Neural crest cell (in vitro differentiated cells): Measurements from ENCODE around the gene ERG. TPM values are rescaled to one million over a fixed set of nuclear protein-coding genes. Genes with fewer than 3 reads are reported as not detected.

Experiments used
- DNase-seq: peaks from one replicate; pipeline ENCODE4 v3.0.0; 2021; ENCODE audit warnings: low read depth, mixed read lengths, low spot score
- H3K27ac Mint-ChIP-seq: one replicate; pipeline ENCODE4 v1.8.0; 2021; ENCODE audit warnings: mild to moderate bottlenecking, mixed read lengths; ENCODE audit not compliant: unreplicated experiment
- H3K27me3 Mint-ChIP-seq: 2 replicates; pipeline ENCODE4 v1.8.0; 2021; ENCODE audit warnings: low read depth, mild to moderate bottlenecking, mixed read lengths
- H3K36me3 Mint-ChIP-seq: 2 replicates; pipeline ENCODE4 v1.8.0; 2021; ENCODE audit warnings: low read depth, mild to moderate bottlenecking, mixed read lengths
- H3K4me1 Mint-ChIP-seq: 2 replicates; pipeline ENCODE4 v1.8.0; 2021; ENCODE audit warnings: mixed read lengths
- H3K4me3 Mint-ChIP-seq: one replicate; pipeline ENCODE4 v1.8.0; 2021; ENCODE audit warnings: mild to moderate bottlenecking, mixed read lengths
- H3K9me3 Mint-ChIP-seq: 2 replicates; pipeline ENCODE4 v1.8.0; 2021; ENCODE audit warnings: mixed read lengths
- CTCF ChIP-seq: fragments of 200-600 bp; sonication (generic); conservative IDR thresholded peaks from 2 replicates; pipeline ENCODE4 v1.5.0; 2021; ENCODE audit warnings: antibody characterized with exemption, mild to moderate bottlenecking
- total RNA-seq: library from RNA; stranded (reverse); gene quantifications from 2 replicates; pipeline ENCODE4 v1.2.1, GENCODE V29; 2021

ERG gene
- total RNA-seq, 1 donor from 2014 or later = 0.19 TPM

- Mint-ChIP-seq H3K9me3 (peaks cover 4% of the 10 kb centered on the region), H3K36me3 (no peaks in the 10 kb centered on the region), H3K27me3 (peaks cover 8% of the 10 kb centered on the region), H3K27ac (no peak overlapping the region), H3K4me3 (no peak overlapping the region), H3K4me1 (peaks cover 21% of the 10 kb centered on the region)
- TF ChIP-seq CTCF = no peak
- DNase-seq = no peak
These were observed 149.0 kb downstream of the ERG start for GRCh38 chr21:38349111-38349746.

- Mint-ChIP-seq H3K4me1 (peaks cover 8% of the 10 kb centered on the region), H3K4me3 (no peak overlapping the region), H3K9me3 (peaks cover 7% of the 10 kb centered on the region), H3K27me3 (peaks cover 1% of the 10 kb centered on the region), H3K36me3 (no peaks in the 10 kb centered on the region), H3K27ac (no peak overlapping the region)
- no peak for DNase-seq
- no peak for TF ChIP-seq CTCF
These were observed 152.0 kb downstream of the ERG start for GRCh38 chr21:38346286-38346685.

- no peaks in the 10 kb centered on the region for H3K36me3 Mint-ChIP-seq
- no peak for DNase-seq
- H3K4me1 Mint-ChIP-seq = no peaks in the 10 kb centered on the region
- peaks cover 7% of the 10 kb centered on the region for H3K9me3 Mint-ChIP-seq
- no peaks in the 10 kb centered on the region for H3K27me3 Mint-ChIP-seq
- TF ChIP-seq CTCF = no peak
- no peak overlapping the region for H3K27ac Mint-ChIP-seq
- no peak overlapping the region for H3K4me3 Mint-ChIP-seq
These were observed 154.6 kb downstream of the ERG start for GRCh38 chr21:38343691-38344090.

- H3K4me3 Mint-ChIP-seq = no peak overlapping the region
- no peaks in the 10 kb centered on the region for H3K27me3 Mint-ChIP-seq
- H3K4me1 Mint-ChIP-seq = no peaks in the 10 kb centered on the region
- no peaks in the 10 kb centered on the region for H3K36me3 Mint-ChIP-seq
- TF ChIP-seq CTCF = no peak
- no peak for DNase-seq
- H3K27ac Mint-ChIP-seq = no peak overlapping the region
- peaks cover 7% of the 10 kb centered on the region for H3K9me3 Mint-ChIP-seq
These were observed 155.5 kb downstream of the ERG start for GRCh38 chr21:38342739-38343138.

- no peaks in the 10 kb centered on the region for H3K4me1 Mint-ChIP-seq
- no peak for DNase-seq
- H3K9me3 Mint-ChIP-seq = peaks cover 8% of the 10 kb centered on the region
- no peak overlapping the region for H3K4me3 Mint-ChIP-seq
- no peak for TF ChIP-seq CTCF
- no peak overlapping the region for H3K27ac Mint-ChIP-seq
- no peaks in the 10 kb centered on the region for H3K36me3 Mint-ChIP-seq
- no peaks in the 10 kb centered on the region for H3K27me3 Mint-ChIP-seq
These were observed 156.7 kb downstream of the ERG start for GRCh38 chr21:38341546-38342012.
